ENCODE data around the gene RND2.
"Not testable (repeated sequence)": the region's sequence is repeated elsewhere in the genome, so short reads cannot be mapped to it uniquely, and the experiment has no call there.

The RND2 gene

DNA sequence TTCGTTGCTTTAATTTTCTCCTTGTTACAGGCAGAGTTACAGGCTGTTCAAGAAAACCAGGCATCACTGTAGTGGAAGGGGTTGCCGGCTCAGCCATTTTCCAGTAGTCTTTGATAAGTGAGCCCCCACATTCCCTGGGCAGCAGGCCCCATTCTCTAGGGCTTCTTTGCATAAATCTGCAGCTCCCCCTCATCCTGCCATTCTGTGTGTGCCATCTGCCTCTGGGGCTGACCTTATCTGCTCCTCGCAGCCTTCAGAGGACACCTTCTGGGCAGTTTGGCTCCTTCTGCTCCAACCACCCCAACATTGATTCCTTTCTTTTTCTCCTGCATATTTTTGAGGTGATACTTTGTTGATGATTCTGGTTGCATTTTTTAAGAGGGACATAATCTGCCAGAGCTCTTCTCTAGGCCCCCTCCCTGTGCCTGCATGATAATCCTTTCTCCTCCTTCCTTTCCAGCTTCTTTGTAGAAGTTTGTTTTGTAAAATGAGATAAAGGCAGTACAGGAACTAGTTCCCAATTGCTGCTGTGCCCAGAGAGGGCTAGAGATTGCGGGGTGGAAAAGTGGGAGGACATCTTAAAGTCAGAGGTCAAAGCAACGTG lies 17.1 kb downstream of the RND2 start:
- DNase-seq (ENCODE audit: low read depth): no peak

DNA sequence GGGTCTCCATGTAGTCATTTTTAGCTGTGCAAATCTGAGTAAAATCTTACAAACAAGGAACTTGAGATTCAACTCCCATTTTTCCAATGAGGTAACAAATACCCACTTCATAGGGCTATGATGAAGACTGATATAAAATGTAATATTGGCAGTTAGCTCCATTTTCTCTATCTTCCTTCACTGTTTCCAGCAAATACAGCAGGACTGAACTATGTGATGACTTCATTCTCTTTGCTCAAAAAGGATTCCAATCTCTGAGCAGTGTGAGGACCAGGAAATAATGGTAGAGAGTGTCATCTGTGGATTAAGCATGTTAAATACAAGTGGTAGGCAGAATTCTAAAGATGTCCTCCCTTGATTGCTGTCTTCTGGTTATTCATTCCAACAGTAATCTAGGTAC lies 18.3 kb downstream of the RND2 start:
- TF ChIP-seq CTCF (IDR thresholded peaks at IDR 0.05; ENCODE audit: control insufficient read depth, extremely low read depth, insufficient read depth): no peak
- no peak for DNase-seq (ENCODE audit: low read depth)
- H3K4me3 ChIP-seq (ENCODE audit: low read depth, low read length): no peak overlapping the region

More for the DNA sequence above, 17.1 kb downstream of the RND2 start:
- no peak for TF ChIP-seq CTCF (IDR thresholded peaks at IDR 0.05; ENCODE audit: control insufficient read depth, extremely low read depth, insufficient read depth)
- H3K4me3 ChIP-seq (ENCODE audit: low read depth, low read length): no peak overlapping the region

DNA sequence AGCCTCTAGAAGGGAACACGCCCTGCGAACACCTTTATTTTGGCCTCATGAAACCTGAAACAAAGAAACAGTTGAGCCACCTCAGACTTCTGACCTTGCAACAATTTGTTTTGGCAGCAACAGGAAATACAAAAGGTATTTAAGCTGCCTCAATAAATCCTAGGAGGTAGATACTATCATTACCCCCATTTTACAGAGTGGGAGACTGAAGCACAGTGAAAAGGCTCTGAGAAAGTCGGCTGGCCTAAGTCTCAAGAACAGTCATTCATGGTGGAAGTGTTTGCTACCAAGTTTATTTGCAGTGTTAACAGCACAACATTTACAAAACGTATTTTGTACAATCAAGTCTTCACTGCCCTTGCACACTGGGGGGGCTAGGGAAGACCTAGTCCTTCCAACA lies 19.0 kb downstream of the RND2 start:
- TF ChIP-seq CTCF (IDR thresholded peaks at IDR 0.05; ENCODE audit: control insufficient read depth, extremely low read depth, insufficient read depth): no peak

GRCh38 chr17:43051969-43052368 lies 26.9 kb downstream of the RND2 start:
- TF ChIP-seq CTCF (IDR thresholded peaks at IDR 0.05; ENCODE audit: control insufficient read depth, extremely low read depth, insufficient read depth): no peak
- no peak overlapping the region for H3K4me3 ChIP-seq (ENCODE audit: low read depth, low read length)
- DNase-seq (ENCODE audit: low read depth): no peak

More for the DNA sequence above, 19.0 kb downstream of the RND2 start:
- DNase-seq (ENCODE audit: low read depth): no peak
- no peak overlapping the region for H3K4me3 ChIP-seq (ENCODE audit: low read depth, low read length)

DNA sequence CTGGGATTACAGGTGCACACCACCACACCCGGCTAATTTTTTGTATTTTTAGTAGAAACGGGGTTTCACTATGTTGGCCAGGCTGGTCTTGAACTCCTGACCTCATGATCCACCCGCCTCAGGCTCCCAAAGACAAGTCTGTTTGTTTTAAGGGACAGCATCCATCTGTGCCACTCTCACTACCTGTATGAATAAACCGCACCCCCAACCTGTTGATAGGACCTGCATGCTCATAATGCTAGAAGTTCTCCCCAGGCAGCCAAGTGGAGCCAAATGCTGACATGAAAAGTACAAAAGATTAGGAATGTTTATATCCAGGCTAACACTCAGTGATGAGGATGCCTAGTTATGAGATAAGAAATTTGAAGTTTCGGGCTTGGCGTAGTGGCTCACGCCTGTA lies 28.0 kb downstream of the RND2 start:
- not testable (repeated sequence) for DNase-seq (ENCODE audit: low read depth); H3K4me3 ChIP-seq (ENCODE audit: low read depth, low read length)

- no peak for DNase-seq (ENCODE audit: low read depth)
- TF ChIP-seq CTCF (IDR thresholded peaks at IDR 0.05; ENCODE audit: control insufficient read depth, extremely low read depth, insufficient read depth): no peak
- H3K4me3 ChIP-seq (ENCODE audit: low read depth, low read length): no peak overlapping the region
Measured at GRCh38 chr17:43056051-43056450, 31.0 kb downstream of the RND2 start.

- no peak for TF ChIP-seq CTCF (IDR thresholded peaks at IDR 0.05; ENCODE audit: control insufficient read depth, extremely low read depth, insufficient read depth)
- H3K4me3 ChIP-seq (ENCODE audit: low read depth, low read length): no peak overlapping the region
- DNase-seq (ENCODE audit: low read depth): no peak
Measured at GRCh38 chr17:43062984-43063638, 38.1 kb downstream of the RND2 start.

All from LNCaP clone FGC (cell line).